SK-N-MC (cell line): Measurements from ENCODE around the gene LY6G5C.

Experiments
- EZH2 ChIP-seq: fragments of 200-600 bp; sonication (generic); IDR thresholded peaks from one replicate; pipeline ENCODE4 v1.6.1; 2017; ENCODE audit warnings: antibody characterized with exemption
- FOXP2 ChIP-seq: optimal IDR thresholded peaks from 2 replicates; pipeline ENCODE3; 2011; ENCODE audit warnings: mild to moderate bottlenecking, moderate library complexity; ENCODE audit not compliant: insufficient read depth; ENCODE audit errors: extremely low read length, control extremely low read depth
- POLR2AphosphoS5 ChIP-seq: IDR thresholded peaks from 2 replicates; pipeline ENCODE4 v1.6.1; 2012; ENCODE audit warnings: mild to moderate bottlenecking, low read depth, low read length, borderline replicate concordance

DNA sequence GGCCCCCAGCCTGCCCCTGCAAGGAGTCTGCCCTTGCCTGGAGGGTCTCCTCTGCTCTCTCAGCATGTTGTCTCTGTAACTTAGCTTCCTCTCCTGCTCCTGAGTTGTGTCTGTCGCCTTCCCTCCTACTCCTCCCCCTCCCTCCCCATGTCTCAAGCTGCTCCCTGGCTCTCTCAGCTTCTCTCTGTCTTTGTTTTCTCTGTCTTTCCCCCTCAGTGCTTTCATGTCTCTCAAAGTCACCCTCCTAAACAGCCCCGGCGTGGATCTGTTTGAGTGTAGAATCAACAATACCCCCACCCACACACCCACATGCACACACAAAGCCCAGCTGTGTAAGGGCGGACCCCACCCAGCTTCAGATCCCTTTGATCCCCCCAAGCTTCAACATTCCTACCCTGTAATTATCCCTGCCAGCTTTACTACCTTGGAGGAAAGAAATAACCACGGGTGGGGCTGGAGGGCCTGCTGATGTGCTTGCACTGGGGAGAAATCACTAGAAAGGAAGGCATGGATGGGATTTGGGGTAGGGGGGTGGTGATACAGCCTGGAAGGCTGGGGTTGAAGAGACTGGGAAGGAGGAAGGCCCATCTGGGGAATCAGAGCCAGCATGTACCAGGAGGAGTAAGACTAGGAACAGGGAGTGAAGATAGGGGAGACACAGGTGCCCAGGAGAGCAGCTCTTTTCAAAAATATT lies 33.3 kb upstream of the LY6G5C start:
- no peak for TF ChIP-seq POLR2AphosphoS5
- no peak for TF ChIP-seq EZH2
- TF ChIP-seq FOXP2: no peak
